Neural progenitor cell (in vitro differentiated cells): ENCODE data around the gene TBX5. TPM values are rescaled to one million over a fixed set of nuclear protein-coding genes. Genes with fewer than 3 reads are reported as not detected.

ENCODE experiments used
- DNase-seq: peaks from one replicate; pipeline ENCODE4 v3.0.0-alpha.2; 2016; ENCODE audit warnings: low spot score
- H2AFZ ChIP-seq: fragments of 200-600 bp; sonication (generic); replicated peaks from 2 replicates; pipeline ENCODE4 v1.6.1; 2016; ENCODE audit warnings: antibody characterized with exemption
- H3F3A ChIP-seq: fragments of 200-600 bp; sonication (generic); 2 replicates; pipeline ENCODE4 v1.6.1; 2016; ENCODE audit warnings: antibody characterized with exemption, low read depth
- H3K27ac ChIP-seq: fragments of 200-600 bp; sonication (generic); 2 replicates; pipeline ENCODE4 v1.5.1; 2016; ENCODE audit warnings: mild to moderate bottlenecking
- H3K27me3 ChIP-seq: fragments of 200-600 bp; sonication (generic); 2 replicates; pipeline ENCODE4 v1.6.1; 2016; ENCODE audit warnings: mild to moderate bottlenecking, moderate library complexity
- H3K36me3 ChIP-seq: fragments of 200-600 bp; sonication (generic); 2 replicates; pipeline ENCODE4 v1.5.1; 2016
- H3K4me1 ChIP-seq: fragments of 200-600 bp; sonication (generic); 2 replicates; pipeline ENCODE4 v1.6.1; 2016; ENCODE audit warnings: mixed run types
- H3K4me2 ChIP-seq: fragments of 200-600 bp; sonication (generic); 2 replicates; pipeline ENCODE4 v1.6.1; 2016
- H3K4me3 ChIP-seq: fragments of 200-600 bp; sonication (generic); 2 replicates; pipeline ENCODE4 v1.5.1; 2016
- H3K79me2 ChIP-seq: fragments of 200-600 bp; sonication (generic); 2 replicates; pipeline ENCODE4 v1.6.1; 2016; ENCODE audit warnings: low read depth
- H3K9ac ChIP-seq: fragments of 200-600 bp; sonication (generic); 2 replicates; pipeline ENCODE4 v1.6.1; 2016
- H3K9me3 ChIP-seq: fragments of 200-600 bp; sonication (generic); 2 replicates; pipeline ENCODE4 v1.5.1; 2016; ENCODE audit warnings: low read depth
- H4K20me1 ChIP-seq: fragments of 200-600 bp; sonication (generic); 2 replicates; pipeline ENCODE4 v1.6.1; 2016; ENCODE audit warnings: low read depth
- H3K27ac Mint-ChIP-seq: 3 replicates; pipeline ENCODE4 v1.8.0; 2021; ENCODE audit warnings: mixed read lengths
- H3K27me3 Mint-ChIP-seq: 2 replicates; pipeline ENCODE4 v1.8.0; 2022; ENCODE audit warnings: low read depth, mild to moderate bottlenecking, inconsistent platforms, moderate library complexity, mixed read lengths; ENCODE audit not compliant: insufficient read depth
- H3K36me3 Mint-ChIP-seq: 3 replicates; pipeline ENCODE4 v1.8.0; 2021; ENCODE audit warnings: mixed read lengths
- H3K4me1 Mint-ChIP-seq: 3 replicates; pipeline ENCODE4 v1.8.0; 2021; ENCODE audit warnings: mixed read lengths
- H3K4me3 Mint-ChIP-seq: 3 replicates; pipeline ENCODE4 v1.8.0; 2021; ENCODE audit warnings: mild to moderate bottlenecking, moderate library complexity, mixed read lengths
- H3K9me3 Mint-ChIP-seq: 3 replicates; pipeline ENCODE4 v1.8.0; 2020; ENCODE audit warnings: mixed read lengths
- CTCF ChIP-seq: fragments of 200-600 bp; sonication (generic); IDR thresholded peaks from 2 replicates; pipeline ENCODE4 v1.5.1; 2017; ENCODE audit warnings: antibody characterized with exemption, mild to moderate bottlenecking
- EZH2 ChIP-seq: fragments of 200-600 bp; sonication (generic); IDR thresholded peaks from 2 replicates; pipeline ENCODE4 v1.6.1; 2017; ENCODE audit warnings: antibody characterized with exemption, mild to moderate bottlenecking, moderate library complexity
- EZH2phosphoT487 ChIP-seq: fragments of 200-600 bp; sonication (generic); IDR thresholded peaks from 2 replicates; pipeline ENCODE4 v1.6.1; 2017; ENCODE audit warnings: antibody characterized with exemption
- total RNA-seq: library from RNA; depleted of rRNA; stranded (reverse); fragments of >200 nt; gene quantifications from 2 replicates; pipeline ENCODE4 v1.2.3, GENCODE V29; 2015; ENCODE audit warnings: low replicate concordance

The TBX5 gene
- total RNA-seq, 1 donor from 2014 or later, result not detected

- Histone ChIP-seq H3K4me3 (no peak overlapping the region), H3K4me2 (no peak overlapping the region), H3K9ac (no peak overlapping the region), H3K36me3 (no peaks in the 10 kb centered on the region), H2AFZ (no peak overlapping the region), H4K20me1 (no peaks in the 10 kb centered on the region), H3K27me3 (no peaks in the 10 kb centered on the region), H3K79me2 (no peaks in the 10 kb centered on the region), H3K27ac (no peak overlapping the region), H3F3A (no peaks in the 10 kb centered on the region), H3K4me1 (no peaks in the 10 kb centered on the region), H3K9me3 (no peaks in the 10 kb centered on the region)
- Mint-ChIP-seq H3K36me3 (no peaks in the 10 kb centered on the region), H3K27ac (no peak overlapping the region), H3K4me1 (no peaks in the 10 kb centered on the region), H3K4me3 (no peak overlapping the region), H3K27me3 (peaks cover 4% of the 10 kb centered on the region), H3K9me3 (no peaks in the 10 kb centered on the region)
- TF ChIP-seq CTCF (no peak), EZH2phosphoT487 (no peak), EZH2 (no peak)
- DNase-seq, result no peak
Observed at GRCh38 chr12:114327765-114328164, 78.2 kb downstream of the TBX5 start.

GRCh38 chr12:114321524-114321923, 84.4 kb downstream of the TBX5 start:
- Mint-ChIP-seq H3K27ac (no peak overlapping the region), H3K36me3 (no peaks in the 10 kb centered on the region), H3K4me1 (no peaks in the 10 kb centered on the region), H3K27me3 (peaks cover 4% of the 10 kb centered on the region), H3K4me3 (no peak overlapping the region), H3K9me3 (no peaks in the 10 kb centered on the region)
- Histone ChIP-seq H3K27ac (no peak overlapping the region), H4K20me1 (no peaks in the 10 kb centered on the region), H3K36me3 (no peaks in the 10 kb centered on the region), H3K9ac (no peak overlapping the region), H3K4me2 (no peak overlapping the region), H3K9me3 (no peaks in the 10 kb centered on the region), H3K4me3 (no peak overlapping the region), H2AFZ (no peak overlapping the region), H3K27me3 (no peaks in the 10 kb centered on the region), H3F3A (no peaks in the 10 kb centered on the region), H3K79me2 (no peaks in the 10 kb centered on the region), H3K4me1 (no peaks in the 10 kb centered on the region)
- no peak for DNase-seq
- TF ChIP-seq CTCF (no peak), EZH2 (no peak), EZH2phosphoT487 (no peak)

GRCh38 chr12:114320968-114321367, 85.0 kb downstream of the TBX5 start:
- no peaks in the 10 kb centered on the region for H3K36me3 ChIP-seq
- no peak for TF ChIP-seq EZH2
- no peak for TF ChIP-seq CTCF
- no peak for TF ChIP-seq EZH2phosphoT487
- H3K27me3 ChIP-seq, result no peaks in the 10 kb centered on the region
- no peaks in the 10 kb centered on the region for H4K20me1 ChIP-seq
- no peak overlapping the region for H3K4me3 ChIP-seq
- no peak overlapping the region for H3K27ac ChIP-seq
- no peak overlapping the region for H3K9ac ChIP-seq
- no peaks in the 10 kb centered on the region for H3K9me3 ChIP-seq
- Mint-ChIP-seq H3K27ac (no peak overlapping the region), H3K36me3 (no peaks in the 10 kb centered on the region), H3K4me3 (no peak overlapping the region), H3K4me1 (no peaks in the 10 kb centered on the region), H3K27me3 (peaks cover 4% of the 10 kb centered on the region), H3K9me3 (no peaks in the 10 kb centered on the region)
- no peaks in the 10 kb centered on the region for H3K4me1 ChIP-seq
- H3K79me2 ChIP-seq, result no peaks in the 10 kb centered on the region
- no peaks in the 10 kb centered on the region for H3F3A ChIP-seq
- DNase-seq, result no peak
- H3K4me2 ChIP-seq, result no peak overlapping the region
- H2AFZ ChIP-seq, result no peak overlapping the region
